Subcutaneous adipose tissue (tissue), 4 donors: ENCODE data around the gene DRICH1. TPM values are rescaled to one million over a fixed set of nuclear protein-coding genes. Genes with fewer than 3 reads are reported as not detected.

ENCODE experiments used
- CTCF ChIP-seq: fragments of 450-650 bp; IDR thresholded peaks from one replicate; pipeline ENCODE4 v1.5.1; 2016; ENCODE audit warnings: low read depth, mild to moderate bottlenecking, control low read depth, antibody characterized with exemption, moderate library complexity
- total RNA-seq, 4 donors: library from RNA; depleted of rRNA; stranded (reverse); fragments of >200 nt; gene quantifications; one replicate each; pipeline ENCODE4 v1.1.0, GENCODE V29; 2016

DRICH1 gene
- total RNA-seq, 4 donors from 2014 or later, result 0.44 to 1.5 (median 0.57) TPM; not detected in 1

GRCh38 chr22:23609983-23610781, 21.9 kb downstream of the DRICH1 start:
- no peak for TF ChIP-seq CTCF

DNA sequence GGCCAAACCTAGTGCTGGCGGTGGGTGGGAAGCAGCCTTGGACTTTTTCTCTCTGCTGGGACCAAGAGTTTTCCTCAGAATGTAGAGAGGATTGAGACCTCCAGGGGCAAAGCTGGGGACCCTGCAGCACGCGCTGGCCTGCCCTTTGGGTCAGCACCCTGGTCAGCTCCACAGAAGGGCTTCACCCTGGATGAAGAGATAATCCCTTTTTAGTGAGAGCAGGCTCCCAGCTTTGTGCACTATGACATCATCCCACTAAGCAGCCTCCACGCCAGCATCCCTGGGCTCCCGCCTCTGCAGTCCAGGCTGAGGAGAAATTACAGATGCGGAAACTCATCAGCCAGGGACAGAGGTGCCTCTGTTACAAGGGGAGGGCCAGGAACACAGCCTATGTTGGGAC, 23.5 kb downstream of the DRICH1 start:
- TF ChIP-seq CTCF, result no peak

- no peak for TF ChIP-seq CTCF
Measured at GRCh38 chr22:23606204-23607131, 25.7 kb downstream of the DRICH1 start.

- TF ChIP-seq CTCF, result no peak
Measured at GRCh38 chr22:23604939-23605712, 27.0 kb downstream of the DRICH1 start.

GRCh38 chr22:23603266-23603665, 28.9 kb downstream of the DRICH1 start:
- no peak for TF ChIP-seq CTCF

- no peak for TF ChIP-seq CTCF
Measured at GRCh38 chr22:23598805-23599518, 33.2 kb downstream of the DRICH1 start.
